HG03066 (cell line): ENCODE measurements around the gene RGPD6.
"Not testable (repeated sequence)": the region's sequence is repeated elsewhere in the genome, so short reads cannot be mapped to it uniquely, and the experiment has no call there.

Experiments used
- ATAC-seq: cut with Tn5 transposase; IDR thresholded peaks from one replicate; pipeline ENCODE4 v1.9.1; 2021; ENCODE audit warnings: low read depth; ENCODE audit not compliant: unreplicated experiment

RGPD6 gene

DNA sequence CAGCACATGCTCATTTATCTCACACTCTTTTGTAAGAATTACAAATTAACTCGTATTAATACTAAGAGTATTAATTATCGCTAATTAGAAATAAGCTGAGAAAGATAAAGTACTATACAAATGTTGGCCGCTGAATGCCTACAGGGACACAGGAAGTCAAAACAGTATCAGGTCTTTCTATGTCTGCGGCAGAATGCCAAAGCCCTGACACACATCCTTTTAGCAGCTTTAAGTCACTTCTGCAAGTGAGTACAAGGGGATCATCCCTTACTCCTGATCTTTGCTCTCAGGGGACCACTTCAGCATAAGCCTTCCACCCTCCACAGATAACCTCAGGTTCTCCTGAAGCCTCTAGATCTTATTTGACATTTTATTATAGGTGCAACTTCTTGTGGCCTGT, 94.3 kb downstream of the RGPD6 start:
- ATAC-seq = not testable (repeated sequence)

DNA sequence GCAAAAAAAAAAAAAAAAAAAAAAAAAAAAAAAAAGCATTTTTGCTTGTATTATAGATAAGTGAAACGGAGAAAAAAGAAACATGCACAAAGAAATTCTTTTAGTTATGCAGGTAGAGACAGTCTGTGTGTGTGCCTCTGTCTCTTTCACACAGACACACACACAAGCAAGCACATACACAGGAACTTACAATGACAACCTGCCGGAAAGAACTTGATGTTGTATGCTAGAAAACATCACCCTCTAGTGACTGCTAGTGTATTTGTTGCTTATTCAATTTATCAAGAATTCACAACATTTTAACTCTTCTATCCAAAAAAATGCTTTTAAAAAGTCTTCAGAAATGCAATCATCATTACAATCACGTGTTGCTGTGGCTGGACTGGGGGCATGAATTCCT, 95.8 kb downstream of the RGPD6 start:
- not testable (repeated sequence) for ATAC-seq

DNA sequence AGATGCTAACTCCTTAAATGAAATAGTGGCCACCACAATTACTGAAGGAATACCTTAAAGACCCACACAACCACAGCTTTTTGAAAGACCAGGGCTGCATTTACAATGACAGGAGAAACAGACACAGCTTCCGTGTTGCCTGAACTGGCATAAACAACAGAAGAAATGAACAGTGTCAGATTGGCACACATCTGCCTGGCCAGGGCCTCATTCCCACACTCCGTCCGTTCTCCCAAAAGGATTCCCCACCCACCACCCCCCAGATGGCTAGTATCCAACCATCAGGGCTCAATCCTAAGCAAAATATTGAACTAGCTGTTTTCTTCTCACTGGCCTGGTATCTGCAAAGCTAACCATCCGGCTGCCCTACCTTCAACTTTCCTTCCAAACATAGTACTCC, 96.9 kb downstream of the RGPD6 start:
- ATAC-seq = not testable (repeated sequence)

- ATAC-seq = not testable (repeated sequence)
These were observed 99.7 kb downstream of the RGPD6 start for GRCh38 chr2:110477370-110477769.

- ATAC-seq = not testable (repeated sequence)
These were observed 100.1 kb downstream of the RGPD6 start for GRCh38 chr2:110476952-110477351.

- not testable (repeated sequence) for ATAC-seq
These were observed 101.2 kb downstream of the RGPD6 start for GRCh38 chr2:110475627-110476359.

GRCh38 chr2:110474898-110475297, 102.1 kb downstream of the RGPD6 start:
- ATAC-seq = peak; percentile 97

DNA sequence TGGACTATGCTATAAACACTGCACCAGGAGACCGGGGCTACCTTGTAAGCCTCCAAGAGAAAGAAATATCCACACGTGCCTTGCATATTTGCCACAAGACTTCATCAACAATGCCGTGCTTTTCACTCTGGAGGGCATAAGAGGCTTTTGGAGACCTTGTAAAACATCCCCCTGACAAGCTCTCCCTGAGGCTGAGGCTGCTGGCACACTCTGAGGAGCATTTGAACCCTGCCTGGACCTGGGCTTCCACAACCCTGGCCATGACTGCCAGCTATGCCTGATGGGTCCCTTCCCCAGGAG, 104.0 kb downstream of the RGPD6 start:
- ATAC-seq = not testable (repeated sequence)

- not testable (repeated sequence) for ATAC-seq
These were observed 104.6 kb downstream of the RGPD6 start, which contains the start of gene LIMS4 for GRCh38 chr2:110472171-110473058. Gene LIMS4 (minus strand): TSS chr2:110472816. CDS start chr2:110472778, 38 bp downstream.

GRCh38 chr2:110468921-110469320, 108.1 kb downstream of the RGPD6 start:
- ATAC-seq = not testable (repeated sequence)

DNA sequence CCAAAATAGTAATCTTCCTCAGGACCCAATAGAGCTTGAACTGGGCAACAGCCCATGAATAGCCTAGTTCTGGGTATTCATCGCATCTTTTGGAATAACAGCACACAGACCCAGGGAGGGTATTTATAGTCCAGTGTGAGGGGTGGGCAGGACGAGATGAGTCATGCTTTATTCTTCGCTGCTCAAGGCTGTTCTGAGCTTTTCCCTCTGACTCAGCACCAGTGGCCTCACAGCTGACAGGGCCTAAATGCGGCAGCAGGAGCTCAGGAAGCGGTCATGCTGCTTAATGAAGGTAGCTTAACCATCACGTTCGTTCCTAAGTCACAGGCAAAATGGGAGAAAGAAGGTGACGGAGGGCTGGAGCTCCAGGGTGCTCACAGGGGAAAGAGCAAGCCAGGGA, 111.7 kb downstream of the RGPD6 start:
- not testable (repeated sequence) for ATAC-seq
